Hematopoietic multipotent progenitor cell treated with erythropoietin and hydrocortisone succinate and interleukin-3 and kit ligand, for 4 days (in vitro differentiated cells): ENCODE data around the gene OTC.
A peak's percentile ranks its signal among the peaks of the same experiment; 100 is the strongest.

Experiments
- DNase-seq: peaks from one replicate; pipeline ENCODE4 v3.0.0-alpha.2; 2015

The OTC gene

GRCh38 chrX:38357747-38358673 is 5.6 kb downstream of the OTC start:
- DNase-seq = no peak

GRCh38 chrX:38363046-38363445 is 10.6 kb downstream of the OTC start:
- no peak for DNase-seq

DNA sequence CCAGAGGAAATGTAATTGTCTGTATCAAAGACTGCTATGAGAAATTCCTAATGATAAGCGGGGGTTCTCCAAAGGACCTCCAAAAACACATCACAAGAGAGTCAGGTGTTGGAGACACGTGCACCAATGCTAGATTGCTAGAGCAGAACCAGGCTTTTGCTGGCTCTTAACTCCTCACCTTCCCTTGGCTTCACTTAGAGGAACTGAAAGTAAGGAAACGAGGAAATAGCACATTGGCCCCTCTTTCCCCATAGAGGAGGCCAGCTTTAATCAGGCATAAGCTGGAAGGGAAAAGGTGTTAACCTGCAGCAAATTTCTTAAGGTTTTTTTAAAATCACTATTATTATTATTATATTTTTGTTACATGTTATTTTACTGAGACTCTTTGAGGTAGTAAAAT is 13.6 kb downstream of the OTC start:
- no peak for DNase-seq

- no peak for DNase-seq
Measured at GRCh38 chrX:38368774-38369173, 16.4 kb downstream of the OTC start.

- no peak for DNase-seq
Measured at GRCh38 chrX:38371641-38372040, 19.2 kb downstream of the OTC start.

GRCh38 chrX:38374431-38374830 is 22.0 kb downstream of the OTC start:
- no peak for DNase-seq

- peak; percentile 54 for DNase-seq
Measured at GRCh38 chrX:38375891-38376290, 23.5 kb downstream of the OTC start.

- DNase-seq = no peak
Measured at GRCh38 chrX:38376747-38377146, 24.3 kb downstream of the OTC start.

- DNase-seq = peak; percentile 13
Measured at GRCh38 chrX:38379088-38379487, 26.7 kb downstream of the OTC start.

DNA sequence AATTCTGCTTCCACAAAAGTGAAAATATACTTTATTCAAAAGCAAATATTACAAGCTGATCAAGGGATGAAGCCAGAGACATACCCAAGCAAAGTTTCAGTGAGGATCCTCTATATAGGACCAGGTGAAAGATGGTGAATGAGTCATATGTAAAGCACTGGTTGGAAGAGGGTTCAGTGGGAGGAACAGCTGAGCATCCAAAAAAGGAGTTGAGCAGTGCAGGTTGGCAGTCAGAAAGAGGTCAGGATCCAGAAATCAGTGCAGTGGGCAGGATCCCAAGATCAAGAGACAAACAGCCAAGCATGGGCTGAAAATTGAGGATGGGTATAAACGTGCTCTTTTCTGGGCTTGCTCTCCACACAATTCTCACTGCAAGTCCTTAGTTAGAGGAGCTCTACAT is 30.3 kb downstream of the OTC start:
- DNase-seq = no peak

DNA sequence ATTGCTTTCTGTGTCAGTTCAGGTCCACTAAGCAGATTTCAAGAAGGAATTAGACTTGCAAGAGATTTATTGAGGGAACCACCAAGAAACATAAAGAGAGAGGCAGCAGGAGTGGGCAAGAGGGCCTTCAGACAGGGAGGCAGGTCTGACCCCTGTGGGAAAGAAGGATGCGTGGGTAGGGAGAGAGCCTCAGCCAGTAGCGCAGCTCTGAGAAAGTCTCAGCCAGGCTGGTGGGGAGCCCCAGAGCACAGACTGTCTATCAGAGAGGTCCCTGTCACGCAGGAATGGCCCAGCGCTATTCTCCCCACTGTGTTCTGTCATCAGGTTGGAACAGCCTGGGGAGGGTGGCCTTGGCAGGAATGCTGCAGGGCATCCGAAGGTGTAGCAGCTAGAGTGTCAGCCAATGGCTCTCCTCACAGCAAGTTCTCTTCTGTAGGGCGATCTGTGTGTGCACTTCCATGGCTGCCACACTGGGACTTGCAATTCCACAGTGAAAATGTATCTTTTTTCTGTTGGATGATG is 48.0 kb downstream of the OTC start:
- DNase-seq = no peak

DNA sequence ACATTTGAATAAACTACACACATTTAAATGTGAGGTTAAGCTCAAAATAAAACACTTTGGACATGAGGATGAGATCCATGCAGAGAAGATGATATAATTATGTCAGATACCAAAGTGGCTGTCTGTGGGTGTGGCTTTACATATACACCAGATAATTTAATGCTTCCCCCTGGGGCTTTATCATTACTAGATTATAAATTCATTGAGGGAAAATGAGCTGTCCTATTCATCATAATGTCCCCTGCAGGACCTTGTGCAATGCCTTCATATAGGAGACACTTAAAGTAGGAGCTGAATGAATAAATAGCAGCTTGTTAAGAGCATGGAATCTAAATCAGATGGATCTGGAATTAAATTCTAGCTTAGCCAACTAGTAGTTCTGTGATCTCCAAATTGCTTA is 49.7 kb downstream of the OTC start:
- DNase-seq = no peak

DNA sequence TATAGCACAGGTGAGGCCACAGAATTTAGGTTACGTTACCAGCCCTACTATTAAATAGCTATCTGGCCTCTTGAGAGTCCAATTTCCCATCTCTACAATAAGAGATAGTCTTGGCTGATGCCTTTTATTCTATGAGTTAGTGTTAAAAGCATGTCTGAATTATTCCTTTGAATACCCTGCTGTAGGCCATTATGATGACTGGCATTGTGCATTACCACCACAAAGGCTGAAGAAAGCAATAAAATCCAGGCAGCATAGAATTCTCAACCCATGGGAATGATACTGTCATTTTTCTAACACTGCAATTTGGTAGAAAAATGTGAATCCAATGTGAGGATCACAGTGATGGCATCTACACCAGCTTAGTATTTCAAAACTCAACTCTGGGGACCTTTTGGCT is 51.4 kb downstream of the OTC start:
- no peak for DNase-seq

DNA sequence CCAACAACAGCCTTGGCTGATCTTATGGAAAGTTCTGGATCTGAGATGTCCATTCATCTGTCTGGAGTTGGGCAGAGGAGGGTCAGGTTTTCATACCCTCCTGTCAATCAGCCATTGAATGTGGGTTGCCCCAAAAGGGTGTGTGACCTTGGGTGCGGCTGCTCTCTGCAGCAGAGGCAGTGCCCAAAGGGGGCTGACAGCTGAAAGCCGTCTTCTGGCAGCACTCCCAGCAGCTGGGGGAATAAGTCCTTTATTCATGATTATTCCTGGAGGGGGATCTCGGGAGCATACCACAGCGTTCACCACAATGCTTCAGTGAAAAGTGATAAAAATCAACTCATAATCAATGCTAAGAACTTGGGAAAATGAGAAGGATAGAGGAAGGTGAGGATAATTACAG is 54.7 kb downstream of the OTC start:
- no peak for DNase-seq

DNA sequence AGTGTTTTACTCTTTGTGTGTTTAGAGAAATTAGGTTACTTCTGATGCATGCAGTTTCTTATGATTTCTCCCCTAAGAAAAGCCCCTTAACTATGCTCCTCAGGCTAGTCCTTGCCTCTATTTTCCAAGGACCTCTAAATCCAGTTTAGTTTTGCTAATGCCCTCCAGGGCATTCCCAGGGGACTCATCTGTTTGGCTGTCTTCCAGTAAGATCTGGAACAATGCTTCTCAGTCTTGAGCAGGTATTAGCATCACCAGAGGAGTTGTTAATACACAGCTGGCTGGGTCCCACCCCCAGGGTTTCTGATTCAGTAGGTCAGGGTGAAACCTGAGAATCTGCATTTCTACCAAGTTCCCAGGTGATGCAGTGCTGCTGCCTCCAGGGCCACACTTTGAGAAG is 56.9 kb downstream of the OTC start:
- DNase-seq = no peak

DNA sequence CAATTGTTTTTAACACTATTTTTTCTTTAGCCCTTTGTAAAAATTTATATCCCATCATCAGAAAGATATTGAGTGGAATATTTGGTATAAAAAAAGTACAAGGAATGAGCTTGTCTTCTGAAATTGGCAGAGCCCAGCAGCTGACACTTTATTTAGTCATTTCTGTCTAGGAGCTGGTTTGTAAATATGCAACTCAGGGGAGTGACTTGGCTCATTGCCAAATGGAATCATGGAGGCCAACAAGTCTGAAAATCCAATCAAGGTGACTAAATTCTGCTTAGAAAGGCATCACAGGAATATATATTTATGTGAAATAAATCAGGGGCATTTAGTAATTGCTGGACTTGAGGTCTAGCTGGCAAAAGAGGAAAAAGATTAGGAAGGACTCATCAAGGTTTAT is 74.4 kb downstream of the OTC start:
- DNase-seq = peak; percentile 28

DNA sequence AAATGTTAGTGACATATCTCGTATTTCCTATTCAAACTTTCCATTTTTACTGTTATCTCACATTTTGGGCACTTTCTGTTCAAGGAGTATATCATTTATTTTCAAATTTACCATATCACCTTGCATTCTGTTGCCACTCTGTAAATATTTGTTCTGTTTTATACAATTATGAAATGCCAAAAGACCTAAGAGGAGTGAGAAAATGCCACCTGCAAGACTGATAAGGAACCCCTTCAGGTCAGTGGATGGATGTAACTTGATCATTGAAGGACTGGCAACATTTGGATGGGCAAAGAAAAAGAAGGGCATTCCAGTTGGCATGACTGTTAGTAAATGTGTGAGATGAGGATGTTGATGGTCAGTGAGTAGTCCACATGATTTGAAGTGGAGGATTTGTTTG is 79.1 kb downstream of the OTC start:
- no peak for DNase-seq

- no peak for DNase-seq
Measured at GRCh38 chrX:38435130-38435529, 82.7 kb downstream of the OTC start.

GRCh38 chrX:38437093-38437492 is 84.7 kb downstream of the OTC start:
- DNase-seq = no peak

GRCh38 chrX:38438321-38438720 is 85.9 kb downstream of the OTC start:
- DNase-seq = peak; percentile 25

DNA sequence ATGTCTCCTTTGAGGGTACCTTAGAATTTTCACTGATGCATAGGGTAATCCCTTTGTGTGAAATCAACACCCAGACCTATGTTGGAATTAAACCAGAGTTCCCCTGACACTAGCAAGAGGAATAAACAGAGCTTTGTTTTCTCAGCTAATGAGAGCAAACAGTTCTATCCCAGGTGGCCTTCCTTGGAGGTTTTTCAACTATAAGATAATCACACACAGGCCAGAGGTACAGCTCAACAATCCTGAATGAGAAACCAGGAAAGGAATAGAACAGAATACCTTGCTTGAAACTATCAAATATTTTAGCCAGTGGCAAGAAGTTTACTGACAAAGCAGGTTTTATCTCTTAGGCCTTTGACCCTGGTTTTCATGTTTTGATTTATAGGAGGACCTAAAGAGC is 100.2 kb downstream of the OTC start:
- DNase-seq = no peak

DNA sequence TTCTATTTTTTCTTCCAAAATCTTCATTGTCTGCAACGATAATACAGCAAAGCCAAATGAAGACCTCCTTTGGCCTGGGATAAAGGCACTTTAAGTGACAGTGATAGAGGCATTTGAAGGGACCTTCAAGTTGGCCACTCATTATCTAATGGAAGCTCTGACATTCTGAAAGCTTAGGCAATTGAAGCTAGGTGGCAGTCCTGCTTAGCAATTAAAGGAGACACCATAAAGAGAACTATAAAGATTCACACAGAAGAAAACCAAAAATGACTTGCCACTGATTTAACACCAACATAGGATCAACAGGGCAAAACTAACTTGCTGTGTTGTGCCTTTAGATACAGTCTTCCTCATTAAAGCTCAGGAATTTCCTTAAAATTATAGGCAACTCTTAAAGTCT is 105.7 kb downstream of the OTC start:
- peak; percentile 28 for DNase-seq

DNA sequence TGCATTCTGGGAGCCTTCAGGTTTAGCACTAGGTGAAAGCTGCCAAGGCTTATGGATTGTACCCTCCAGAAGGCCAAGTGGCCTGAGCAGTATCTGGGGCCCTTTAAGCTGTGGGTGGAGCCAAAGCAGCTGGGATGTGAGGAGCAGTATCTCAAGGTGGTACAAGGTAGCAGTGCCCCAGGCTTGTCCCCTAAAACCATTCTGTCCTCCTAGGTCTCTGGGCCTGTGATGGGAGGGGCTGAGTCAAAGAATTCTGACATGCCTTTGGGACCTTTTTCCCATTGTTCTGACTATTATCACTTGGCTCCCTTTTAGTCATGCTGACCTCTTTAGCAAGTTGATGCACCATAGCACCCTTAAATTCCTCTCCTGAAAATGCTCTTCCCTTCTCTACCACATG is 109.9 kb downstream of the OTC start:
- no peak for DNase-seq

DNA sequence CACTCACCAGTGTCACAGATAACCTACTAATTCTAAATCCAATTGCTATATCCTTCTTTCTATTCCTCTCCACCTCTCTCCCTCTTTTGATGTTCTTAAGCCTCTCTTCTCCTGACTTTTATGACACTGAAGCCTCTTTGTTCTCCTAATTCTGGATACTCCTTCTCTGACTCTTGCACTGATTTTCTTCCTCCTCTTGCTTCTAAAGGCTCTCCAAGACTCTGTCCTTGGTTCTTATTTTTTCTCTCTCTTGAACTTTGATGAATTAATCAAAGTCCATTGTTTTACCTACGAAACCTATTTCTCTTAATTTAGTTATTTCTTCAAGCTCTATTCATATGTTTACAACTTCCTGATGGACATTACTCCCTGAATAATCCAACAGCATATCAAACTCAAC is 113.3 kb downstream of the OTC start:
- no peak for DNase-seq
